22Rv1 (cell line): ENCODE data around the gene TMEM269.

Experiments
- H3K27ac ChIP-seq: fragments of 450-650 bp; 2 replicates; pipeline ENCODE4 v1.5.1; 2017
- ZFX ChIP-seq: fragments of 450-650 bp; IDR thresholded peaks from 2 replicates; pipeline ENCODE4 v1.6.1; 2017; ENCODE audit warnings: antibody characterized with exemption, borderline replicate concordance
- TF ChIP-seq, protein P1 (sequence below): fragments of 450-650 bp; IDR thresholded peaks from 2 replicates; pipeline ENCODE4 v1.5.1; 2017; ENCODE audit warnings: mild to moderate bottlenecking

Gene TMEM269

DNA sequence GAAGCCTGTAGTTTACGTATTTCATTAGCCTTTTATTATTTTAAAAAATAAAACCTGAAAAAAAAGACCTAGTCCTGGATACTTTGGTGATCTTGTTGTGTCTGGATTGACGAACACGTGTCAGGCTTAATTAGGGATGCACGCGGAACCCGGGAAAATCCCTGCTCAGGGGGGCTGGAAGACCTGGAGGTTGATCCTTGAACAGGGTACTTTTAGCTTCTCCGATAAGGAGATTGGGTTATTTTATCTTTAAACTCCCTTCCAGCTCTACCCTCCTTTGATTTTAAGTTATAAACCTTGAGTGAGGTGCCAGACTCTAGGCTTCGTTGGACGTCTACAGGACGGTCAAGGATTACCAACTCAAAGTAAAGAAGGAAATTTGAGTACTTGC lies 61.1 kb downstream of the TMEM269 start:
- peak overlapping the region; percentile 60; the same call in 1 of the 2 replicates for H3K27ac ChIP-seq
- TF ChIP-seq ZFX: no peak
- TF ChIP-seq, protein P1, sequence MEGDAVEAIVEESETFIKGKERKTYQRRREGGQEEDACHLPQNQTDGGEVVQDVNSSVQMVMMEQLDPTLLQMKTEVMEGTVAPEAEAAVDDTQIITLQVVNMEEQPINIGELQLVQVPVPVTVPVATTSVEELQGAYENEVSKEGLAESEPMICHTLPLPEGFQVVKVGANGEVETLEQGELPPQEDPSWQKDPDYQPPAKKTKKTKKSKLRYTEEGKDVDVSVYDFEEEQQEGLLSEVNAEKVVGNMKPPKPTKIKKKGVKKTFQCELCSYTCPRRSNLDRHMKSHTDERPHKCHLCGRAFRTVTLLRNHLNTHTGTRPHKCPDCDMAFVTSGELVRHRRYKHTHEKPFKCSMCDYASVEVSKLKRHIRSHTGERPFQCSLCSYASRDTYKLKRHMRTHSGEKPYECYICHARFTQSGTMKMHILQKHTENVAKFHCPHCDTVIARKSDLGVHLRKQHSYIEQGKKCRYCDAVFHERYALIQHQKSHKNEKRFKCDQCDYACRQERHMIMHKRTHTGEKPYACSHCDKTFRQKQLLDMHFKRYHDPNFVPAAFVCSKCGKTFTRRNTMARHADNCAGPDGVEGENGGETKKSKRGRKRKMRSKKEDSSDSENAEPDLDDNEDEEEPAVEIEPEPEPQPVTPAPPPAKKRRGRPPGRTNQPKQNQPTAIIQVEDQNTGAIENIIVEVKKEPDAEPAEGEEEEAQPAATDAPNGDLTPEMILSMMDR: no peak

DNA sequence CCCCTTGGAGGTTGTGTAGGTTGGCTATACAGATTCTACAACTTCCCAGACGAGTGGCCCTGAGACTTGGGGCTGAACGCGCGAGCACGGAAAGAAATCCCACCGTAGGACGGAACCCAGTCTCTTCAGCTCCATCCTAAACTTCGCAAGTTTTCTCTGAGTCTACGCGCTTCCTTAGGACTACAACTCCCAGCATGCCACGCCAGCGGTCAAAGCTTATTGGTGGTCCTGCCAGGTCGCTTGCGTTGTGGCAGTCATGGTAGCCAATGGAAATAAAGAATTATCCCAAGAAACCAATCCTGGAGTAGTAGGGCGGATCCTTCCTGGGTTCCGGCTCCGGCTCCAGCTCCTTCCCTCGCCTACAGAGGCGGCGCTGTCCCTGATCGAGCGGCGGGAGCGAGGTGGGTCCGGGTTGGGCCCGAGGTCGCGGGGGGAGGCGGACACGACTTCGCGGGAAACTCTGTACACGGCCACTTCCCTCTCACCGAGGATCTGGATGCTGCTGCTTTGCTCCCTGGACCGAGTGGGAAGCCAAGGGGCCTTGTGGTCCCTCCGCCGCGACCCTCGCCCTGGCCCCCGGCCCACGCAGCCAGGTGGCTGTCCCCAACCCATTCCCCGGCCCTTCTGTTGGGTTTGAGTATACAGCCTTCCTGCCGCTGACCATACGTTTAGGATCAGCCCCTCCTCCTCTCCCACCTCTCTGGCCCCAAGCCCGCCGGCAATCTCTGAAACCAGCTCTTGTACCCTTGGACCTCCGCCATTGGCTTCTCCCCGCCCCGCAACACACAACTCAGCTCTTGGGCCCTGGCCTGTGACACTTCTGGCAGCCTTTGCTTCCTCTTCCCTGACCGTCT lies 61.7 kb downstream of the TMEM269 start, which contains the start of gene ZNF691:
ZNF691 (plus strand) TSS at position 357 of the 854 bp plus-strand sequence. CDS start 3,046 bp downstream, outside the sequence.
- H3K27ac ChIP-seq: peak within 1 kb of the TSS; percentile 60
- TF ChIP-seq, protein P1: peak; percentile 68
- TF ChIP-seq ZFX: no peak

DNA sequence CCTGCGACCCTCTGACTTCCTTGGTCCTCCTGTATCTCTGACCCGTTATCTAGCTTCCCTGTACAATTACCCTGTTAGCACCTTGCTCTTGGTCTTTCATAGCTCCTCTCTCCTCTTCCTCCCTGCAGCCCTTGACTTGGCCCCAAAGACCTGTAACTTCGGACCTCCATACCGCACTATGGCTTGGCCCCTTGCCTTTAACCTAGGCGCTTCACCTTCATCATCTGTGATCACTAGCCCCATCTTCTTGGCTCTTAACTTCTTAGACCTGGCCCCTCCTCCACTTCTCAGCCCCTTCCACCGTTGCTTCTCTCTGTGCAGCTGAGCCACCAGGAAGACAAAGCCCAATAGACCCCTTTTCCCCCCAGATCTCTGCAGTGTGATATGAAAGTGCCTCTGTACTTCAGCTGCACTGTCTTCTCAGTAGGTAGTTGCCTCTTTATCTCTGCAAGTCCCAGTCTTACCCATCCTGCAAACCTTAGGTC lies 62.4 kb downstream of the TMEM269 start:
- no peak for TF ChIP-seq ZFX
- TF ChIP-seq, protein P1: no peak
- H3K27ac ChIP-seq: peak overlapping the region; percentile 60

DNA sequence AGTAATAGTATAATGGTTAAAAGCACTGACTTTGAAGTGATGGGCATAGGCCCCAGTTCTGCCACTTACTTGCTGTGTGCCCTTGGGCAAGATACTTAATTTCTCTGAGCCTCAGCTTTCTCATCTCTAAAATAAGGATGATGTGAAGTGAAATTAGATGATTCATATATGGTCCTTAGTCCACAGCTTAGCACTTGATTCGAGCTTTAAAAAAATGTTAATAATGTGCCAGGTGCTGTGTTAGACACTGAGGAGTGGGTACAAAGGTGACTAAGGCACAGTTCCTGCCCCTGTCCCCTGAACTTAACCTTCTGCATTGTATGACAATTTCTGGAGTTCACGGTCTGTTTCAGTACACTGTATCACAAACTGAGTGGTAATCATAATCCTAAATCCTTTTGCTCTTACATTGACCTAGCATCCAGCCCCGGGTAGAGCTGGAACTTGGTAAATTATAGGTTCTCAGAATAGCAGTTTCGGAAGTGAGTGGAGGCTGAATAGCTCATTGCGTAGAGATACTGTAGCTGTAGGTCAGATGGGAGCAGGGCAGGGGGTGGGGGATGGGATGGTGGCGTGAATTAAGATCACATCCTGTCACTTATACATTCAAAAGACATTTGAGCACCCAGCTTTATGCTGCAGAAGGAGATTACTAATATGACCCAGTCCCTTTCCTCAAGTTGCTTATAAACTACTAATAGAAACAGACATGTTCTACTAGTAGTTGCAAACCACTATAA lies 63.1 kb downstream of the TMEM269 start:
- no peak for TF ChIP-seq ZFX
- TF ChIP-seq, protein P1: no peak
- H3K27ac ChIP-seq: no peak overlapping the region

DNA sequence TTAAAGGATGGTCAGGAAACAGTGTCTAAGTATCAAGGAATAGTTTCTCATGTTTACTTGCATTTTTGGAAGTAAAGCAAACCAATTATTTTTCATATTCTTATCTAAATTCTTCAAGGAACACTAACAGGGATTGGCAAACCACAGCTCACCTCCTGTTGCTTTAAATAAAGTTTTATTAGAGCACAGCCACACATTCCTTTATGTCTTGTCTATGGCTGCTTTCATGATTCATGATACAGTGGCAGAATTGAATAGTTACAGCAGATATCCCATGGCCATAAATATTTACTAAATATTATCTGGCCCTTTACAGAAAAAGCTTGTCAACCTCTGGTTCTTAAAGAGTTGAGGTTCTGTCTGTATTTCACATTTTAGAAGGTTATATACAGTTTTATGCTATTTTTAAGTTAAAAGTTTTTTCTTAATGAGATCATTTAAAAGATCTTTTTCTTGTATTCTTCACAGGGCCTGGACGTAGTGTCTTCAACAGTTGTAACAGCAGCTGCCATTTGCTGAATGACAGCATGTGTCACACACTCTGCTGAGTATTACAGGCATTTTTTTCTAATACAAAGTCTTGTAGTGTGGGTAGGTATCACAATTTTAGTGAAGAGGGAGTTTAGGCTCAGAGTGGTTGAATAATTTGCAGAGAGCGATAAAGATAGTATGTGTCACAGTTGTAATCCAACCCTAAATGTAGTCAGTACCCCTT lies 64.2 kb downstream of the TMEM269 start:
- no peak overlapping the region for H3K27ac ChIP-seq
- TF ChIP-seq ZFX: no peak
- TF ChIP-seq, protein P1: no peak

DNA sequence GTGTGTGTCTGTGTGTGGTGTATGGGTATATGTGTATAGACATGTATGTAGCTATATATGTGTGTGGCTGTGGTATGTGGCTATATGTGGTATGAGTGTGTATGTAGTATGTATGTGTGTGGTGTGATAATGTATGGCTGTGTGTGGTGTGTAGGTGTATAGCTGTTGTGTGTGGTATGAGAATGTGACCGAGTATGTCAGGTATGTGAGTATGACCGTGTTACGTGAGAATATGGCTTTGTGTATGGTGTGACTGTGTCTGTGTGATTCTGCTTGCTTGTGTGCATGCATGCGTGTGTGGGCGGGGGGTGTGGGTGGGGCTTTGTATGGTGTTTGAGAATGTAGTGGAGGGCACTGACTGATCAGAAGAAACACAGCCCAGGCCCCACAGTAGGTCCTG lies 65.2 kb downstream of the TMEM269 start:
- TF ChIP-seq ZFX: no peak
- TF ChIP-seq, protein P1: no peak

More for the DNA sequence above, 65.2 kb downstream of the TMEM269 start:
- H3K27ac ChIP-seq: no peak overlapping the region
